ENCODE results near the gene FOXC2.

DNA sequence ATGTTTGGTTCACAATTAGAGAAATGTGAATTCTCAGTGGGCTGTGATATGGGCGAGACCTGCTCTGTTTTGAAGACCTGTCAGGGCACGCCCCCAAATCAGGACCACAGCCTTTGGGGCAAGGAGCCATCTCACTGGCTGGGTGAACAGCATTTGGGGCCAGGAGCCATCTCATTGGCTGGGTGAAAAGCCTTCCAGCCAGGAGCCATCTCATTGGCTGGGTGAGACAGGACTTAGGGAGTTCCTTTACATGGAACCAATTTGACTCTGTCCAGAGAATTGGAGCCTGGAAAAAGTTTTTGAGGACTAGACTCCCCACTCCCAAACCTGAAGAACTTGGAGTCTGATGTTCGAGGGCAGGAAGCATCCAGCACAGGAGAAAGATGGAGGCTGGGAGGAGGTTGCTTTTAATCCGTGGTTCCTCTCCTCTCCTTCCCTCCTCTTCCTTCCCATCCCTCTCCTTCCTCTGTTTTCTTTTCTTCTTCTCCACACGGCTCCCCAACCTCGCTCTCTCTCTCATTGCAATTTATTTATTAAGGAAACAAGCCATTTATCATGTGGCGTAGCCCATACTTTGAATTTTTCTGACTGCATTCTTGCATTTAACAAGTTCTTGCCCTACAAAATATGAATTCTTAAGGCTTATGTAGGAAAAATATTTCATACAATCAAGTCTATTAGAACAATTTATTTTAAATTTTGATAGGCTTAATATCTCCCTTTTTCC lies 31.4 kb downstream of the FOXC2 start:
- TF ChIP-seq, protein P1, sequence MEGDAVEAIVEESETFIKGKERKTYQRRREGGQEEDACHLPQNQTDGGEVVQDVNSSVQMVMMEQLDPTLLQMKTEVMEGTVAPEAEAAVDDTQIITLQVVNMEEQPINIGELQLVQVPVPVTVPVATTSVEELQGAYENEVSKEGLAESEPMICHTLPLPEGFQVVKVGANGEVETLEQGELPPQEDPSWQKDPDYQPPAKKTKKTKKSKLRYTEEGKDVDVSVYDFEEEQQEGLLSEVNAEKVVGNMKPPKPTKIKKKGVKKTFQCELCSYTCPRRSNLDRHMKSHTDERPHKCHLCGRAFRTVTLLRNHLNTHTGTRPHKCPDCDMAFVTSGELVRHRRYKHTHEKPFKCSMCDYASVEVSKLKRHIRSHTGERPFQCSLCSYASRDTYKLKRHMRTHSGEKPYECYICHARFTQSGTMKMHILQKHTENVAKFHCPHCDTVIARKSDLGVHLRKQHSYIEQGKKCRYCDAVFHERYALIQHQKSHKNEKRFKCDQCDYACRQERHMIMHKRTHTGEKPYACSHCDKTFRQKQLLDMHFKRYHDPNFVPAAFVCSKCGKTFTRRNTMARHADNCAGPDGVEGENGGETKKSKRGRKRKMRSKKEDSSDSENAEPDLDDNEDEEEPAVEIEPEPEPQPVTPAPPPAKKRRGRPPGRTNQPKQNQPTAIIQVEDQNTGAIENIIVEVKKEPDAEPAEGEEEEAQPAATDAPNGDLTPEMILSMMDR (IDR thresholded peaks at IDR 0.05; ENCODE audit: borderline replicate concordance, extremely low read depth, low read length, poor library complexity, severe bottlenecking) = no peak
- no peak for TF ChIP-seq EZH2 (IDR thresholded peaks at IDR 0.05; ENCODE audit: borderline replicate concordance, low read depth, low read length, severe bottlenecking)
